Urinary bladder (tissue), 4 donors: ENCODE data around the gene CFAP410. TPM values are rescaled to one million over a fixed set of nuclear protein-coding genes. Genes with fewer than 3 reads are reported as not detected.
A peak's percentile ranks its signal among the peaks of the same experiment; 100 is the strongest.
"Not testable (repeated sequence)": the region's sequence is repeated elsewhere in the genome, so short reads cannot be mapped to it uniquely, and the experiment has no call there.

Experiments used
- DNase-seq: peaks from one replicate; pipeline ENCODE4 v3.0.0-alpha.2; 2015; ENCODE audit errors: extremely low spot score
- H3K27ac ChIP-seq: one replicate; pipeline ENCODE4 v1.5.1; 2013; ENCODE audit warnings: low read depth, mild to moderate bottlenecking, moderate library complexity
- H3K36me3 ChIP-seq: one replicate; pipeline ENCODE4 v1.6.1; 2013; ENCODE audit warnings: mild to moderate bottlenecking, moderate library complexity; ENCODE audit not compliant: insufficient read depth
- H3K4me1 ChIP-seq: one replicate; pipeline ENCODE4 v1.6.1; 2013; ENCODE audit warnings: mild to moderate bottlenecking, moderate library complexity; ENCODE audit not compliant: insufficient read depth
- H3K4me3 ChIP-seq: one replicate; pipeline ENCODE4 v1.5.1; 2013; ENCODE audit warnings: low read depth, low read length
- WGBS: extraction: QIAGEN DNeasy Blood & Tissue Kit; methylation state at CpG from one replicate; pipeline ENCODE4 v1.1.7; 2013; 5-methylcytosine and 5-hydroxymethylcytosine counted together
- polyA plus RNA-seq: library from polyadenylated mRNA; stranded (reverse); fragments of 200-250 nt; gene quantifications from one replicate; pipeline ENCODE4 v1.2.3, GENCODE V29; 2013
- total RNA-seq: library from RNA; depleted of rRNA; stranded (reverse); fragments of >200 nt; gene quantifications from one replicate; pipeline ENCODE4 v1.2.3, GENCODE V29; 2014
- donor health status: healthy with polysubstance abuse.
- donor health status: healthy.

Gene CFAP410
- total and polyA plus RNA-seq, 2 donors, result 10.1 to 43.7 TPM

DNA sequence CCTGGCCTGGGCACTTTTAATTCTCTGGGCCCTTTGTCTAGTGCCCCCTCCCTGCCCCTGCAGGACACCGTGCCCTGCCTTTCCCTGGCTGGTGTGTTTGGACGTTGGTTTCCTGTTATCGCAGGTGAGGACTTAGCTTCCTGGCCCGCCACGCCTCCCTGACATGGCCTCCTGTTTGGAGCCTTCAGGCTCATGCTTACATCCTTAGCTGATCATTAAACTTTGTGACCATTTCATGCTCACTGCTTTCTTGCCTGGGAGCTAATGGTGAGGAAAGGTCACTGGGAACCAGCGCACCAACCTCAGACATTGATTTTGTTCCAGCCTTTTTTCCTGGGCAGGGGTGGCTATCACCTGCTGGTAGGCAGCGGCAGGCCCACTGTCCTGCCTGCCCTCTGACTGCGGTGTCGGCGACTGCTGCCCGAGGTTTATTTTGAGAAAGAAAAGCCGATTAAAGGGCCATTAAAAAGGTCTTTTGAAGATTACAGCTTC is 35.7 kb downstream of the CFAP410 start:
- H3K4me1 ChIP-seq, result no peaks in the 10 kb centered on the region
- 71% methylated on average over 12 of the region's 12 CpGs for WGBS

GRCh38 chr21:44302573-44303401 is 36.4 kb downstream of the CFAP410 start:
- not testable (repeated sequence) for H3K27ac ChIP-seq, H3K4me1 ChIP-seq, H3K36me3 ChIP-seq, H3K4me3 ChIP-seq, DNase-seq
- 88% methylated on average over 23 of the region's 23 CpGs for WGBS

More for the DNA sequence above, 35.7 kb downstream of the CFAP410 start:
- Histone ChIP-seq H3K36me3 (no peaks in the 10 kb centered on the region), H3K4me3 (no peak overlapping the region), H3K27ac (no peak overlapping the region)
- no peak for DNase-seq

GRCh38 chr21:44301961-44302406 is 37.2 kb downstream of the CFAP410 start:
- no peak overlapping the region for H3K27ac ChIP-seq
- DNase-seq, result no peak
- H3K36me3 ChIP-seq, result no peaks in the 10 kb centered on the region
- H3K4me1 ChIP-seq, result no peaks in the 10 kb centered on the region
- H3K4me3 ChIP-seq, result no peak overlapping the region
- 66% methylated on average over 9 of the region's 9 CpGs for WGBS

GRCh38 chr21:44301141-44301540 is 38.0 kb downstream of the CFAP410 start:
- 73% methylated on average over 13 of the region's 13 CpGs for WGBS
- Histone ChIP-seq H3K4me1 (no peaks in the 10 kb centered on the region), H3K4me3 (peak overlapping the region; percentile 90), H3K27ac (no peak overlapping the region), H3K36me3 (no peaks in the 10 kb centered on the region)
- no peak for DNase-seq

- H3K27ac ChIP-seq, result peak overlapping the region; percentile 88
- no peak for DNase-seq
- no peaks in the 10 kb centered on the region for H3K36me3 ChIP-seq
- no peaks in the 10 kb centered on the region for H3K4me1 ChIP-seq
- peak overlapping the region; percentile 90 for H3K4me3 ChIP-seq
- WGBS, result 1% methylated on average over 67 of the region's 67 CpGs
Measured at GRCh38 chr21:44300262-44300959, 38.8 kb downstream of the CFAP410 start.

GRCh38 chr21:44299458-44300261 is 39.5 kb downstream of the CFAP410 start, which contains the start of gene PFKL:
Gene PFKL (plus strand): TSS chr21:44300053. CDS start chr21:44300106, 53 bp downstream.
- H3K4me1 ChIP-seq, result no peaks in the 10 kb centered on the region

DNA sequence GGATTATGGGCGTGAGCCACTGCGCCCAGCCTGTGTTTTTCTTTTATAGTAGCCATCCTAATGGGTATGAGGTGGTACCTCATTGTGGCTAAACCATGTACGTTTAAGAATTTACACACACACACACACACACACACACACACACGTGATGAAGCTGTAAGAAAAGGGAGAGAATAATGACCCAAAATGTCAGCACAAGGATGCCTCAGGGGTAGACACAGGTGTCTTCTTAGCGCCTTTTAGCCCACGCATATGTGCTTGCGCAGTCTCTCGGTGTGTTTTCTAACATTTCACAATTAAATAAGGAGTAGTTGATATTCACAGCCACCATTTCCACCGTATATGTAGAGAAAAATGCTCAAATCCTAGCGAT is 40.1 kb downstream of the CFAP410 start:
- Histone ChIP-seq H3K36me3 (no peaks in the 10 kb centered on the region), H3K4me3 (peak overlapping the region; percentile 90), H3K27ac (peak overlapping the region; percentile 73), H3K4me1 (no peaks in the 10 kb centered on the region)
- 40% methylated on average over 10 of the region's 10 CpGs for WGBS
- DNase-seq, result no peak

More at GRCh38 chr21:44299458-44300261, 39.5 kb downstream of the CFAP410 start, which contains the start of gene PFKL:
- DNase-seq, result peak; percentile 23
- peak within 1 kb of the TSS; percentile 88 for H3K27ac ChIP-seq
- no peaks in the 10 kb centered on the region for H3K36me3 ChIP-seq
- under 1% methylated on average over 94 of the region's 94 CpGs for WGBS
- H3K4me3 ChIP-seq, result peak within 1 kb of the TSS; percentile 90

- Histone ChIP-seq H3K27ac (no peak overlapping the region), H3K4me3 (no peak overlapping the region), H3K4me1 (no peaks in the 10 kb centered on the region), H3K36me3 (no peaks in the 10 kb centered on the region)
- DNase-seq, result no peak
- WGBS, result 94% methylated on average over 2 of the region's 2 CpGs
Measured at GRCh38 chr21:44298301-44298700, 40.9 kb downstream of the CFAP410 start.

DNA sequence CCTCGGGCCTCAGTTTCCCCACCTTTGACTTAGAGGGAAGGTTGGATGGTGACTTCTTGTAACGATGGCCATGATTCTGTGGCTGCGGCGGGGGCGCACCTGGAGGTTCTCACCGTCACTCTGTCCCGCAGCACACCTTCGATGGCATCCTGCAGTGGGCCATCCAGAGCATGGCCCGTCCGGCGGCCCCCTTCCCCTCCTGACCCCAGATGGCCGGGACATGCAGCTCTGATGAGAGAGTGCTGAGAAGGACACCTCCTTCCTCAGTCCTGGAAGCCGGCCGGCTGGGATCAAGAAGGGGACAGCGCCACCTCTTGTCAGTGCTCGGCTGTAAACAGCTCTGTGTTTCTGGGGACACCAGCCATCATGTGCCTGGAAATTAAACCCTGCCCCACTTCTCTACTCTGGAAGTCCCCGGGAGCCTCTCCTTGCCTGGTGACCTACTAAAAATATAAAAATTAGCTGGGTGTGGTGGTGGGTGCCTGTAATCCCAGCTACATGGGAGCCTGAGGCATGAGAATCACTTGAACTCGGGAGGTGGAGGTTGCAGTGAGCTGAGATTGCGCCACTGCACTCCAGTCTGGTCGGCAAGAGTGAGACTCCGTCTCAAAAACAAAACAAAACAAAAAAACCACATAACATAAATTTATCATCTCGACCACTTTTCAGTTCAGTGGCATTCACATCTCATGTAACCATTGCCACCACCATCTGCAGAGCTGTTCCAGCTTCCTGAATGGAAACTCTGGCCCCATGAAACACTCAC is 41.5 kb downstream of the CFAP410 start:
- Histone ChIP-seq H3K4me3 (no peak overlapping the region), H3K36me3 (no peaks in the 10 kb centered on the region), H3K27ac (no peak overlapping the region), H3K4me1 (no peaks in the 10 kb centered on the region)
- WGBS, result 27% methylated on average over 22 of the region's 22 CpGs
- peak; percentile 57 for DNase-seq

GRCh38 chr21:44296916-44297315 is 42.3 kb downstream of the CFAP410 start:
- no peak for DNase-seq
- Histone ChIP-seq H3K36me3 (no peaks in the 10 kb centered on the region), H3K4me3 (no peak overlapping the region), H3K27ac (no peak overlapping the region), H3K4me1 (no peaks in the 10 kb centered on the region)
- WGBS, result 76% methylated on average over 13 of the region's 13 CpGs

DNA sequence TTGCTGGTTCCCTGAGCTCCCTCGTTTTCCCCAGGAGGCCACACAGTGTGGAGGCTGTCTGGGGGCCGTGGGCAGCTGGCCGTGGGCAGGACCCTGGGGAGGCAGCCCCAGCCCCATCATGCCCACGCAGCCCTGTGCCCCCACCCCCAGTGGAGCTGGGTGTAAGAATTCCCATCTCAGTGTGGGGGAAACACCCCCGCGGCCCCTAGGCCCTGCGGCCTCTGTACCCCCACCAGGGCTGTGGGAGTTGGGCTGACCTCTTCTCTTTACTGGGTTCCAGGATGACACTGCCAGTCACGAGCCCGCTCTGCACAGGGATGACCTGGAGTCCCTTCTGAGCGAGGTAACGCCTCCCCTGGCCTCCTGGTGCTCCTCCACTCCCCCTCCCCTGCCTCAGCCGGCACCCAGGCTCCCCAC is 43.1 kb downstream of the CFAP410 start:
- DNase-seq, result no peak
- no peaks in the 10 kb centered on the region for H3K36me3 ChIP-seq
- H3K4me1 ChIP-seq, result no peaks in the 10 kb centered on the region
- WGBS, result 83% methylated on average over 12 of the region's 12 CpGs
- H3K27ac ChIP-seq, result no peak overlapping the region
- no peak overlapping the region for H3K4me3 ChIP-seq

DNA sequence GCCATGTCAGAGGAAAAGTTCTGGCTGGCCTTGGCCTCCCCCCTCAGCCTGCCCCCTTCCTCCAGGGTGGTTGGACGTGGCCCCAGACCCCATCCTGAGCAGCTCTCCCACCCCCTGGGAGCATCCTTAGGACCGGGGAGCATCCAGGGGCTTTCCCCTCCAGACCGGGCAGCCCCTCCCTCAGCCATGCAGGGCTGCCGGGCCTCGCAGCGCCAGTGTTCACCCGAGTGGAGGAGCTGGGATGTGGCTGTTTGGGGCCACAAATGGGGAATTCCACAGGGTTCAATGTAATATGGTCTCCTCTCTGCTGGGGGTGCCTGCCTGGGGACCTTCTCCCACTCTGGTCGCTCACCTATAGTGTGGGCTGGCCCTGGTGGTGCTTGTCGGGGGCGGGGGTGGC is 43.5 kb downstream of the CFAP410 start:
- H3K27ac ChIP-seq, result no peak overlapping the region
- no peaks in the 10 kb centered on the region for H3K4me1 ChIP-seq
- no peak overlapping the region for H3K4me3 ChIP-seq
- 74% methylated on average over 10 of the region's 10 CpGs for WGBS
- no peaks in the 10 kb centered on the region for H3K36me3 ChIP-seq
- no peak for DNase-seq
